Osteoblast (primary cell): ENCODE data around the gene NRAP. TPM values are rescaled to one million over a fixed set of nuclear protein-coding genes. Genes with fewer than 3 reads are reported as not detected.

ENCODE experiments used
- DNase-seq: peaks from one replicate; pipeline ENCODE4 v3.0.0; 2011; ENCODE audit warnings: low spot score, mixed read lengths; ENCODE audit not compliant: insufficient read length; ENCODE audit errors: missing footprints
- H2AFZ ChIP-seq: 2 replicates; pipeline ENCODE4 v1.6.0; 2011; ENCODE audit warnings: mild to moderate bottlenecking, low read length
- H3K27ac ChIP-seq: 2 replicates; pipeline ENCODE4 v1.5.1; 2011; ENCODE audit warnings: mild to moderate bottlenecking, low read depth, low read length, moderate library complexity
- H3K27me3 ChIP-seq: 2 replicates; pipeline ENCODE4 v1.6.0; 2012; ENCODE audit warnings: mild to moderate bottlenecking, control low read depth, inconsistent platforms, low read length, moderate library complexity; ENCODE audit not compliant: insufficient read depth
- H3K36me3 ChIP-seq: 2 replicates; pipeline ENCODE4 v1.5.1; 2011; ENCODE audit warnings: mild to moderate bottlenecking, low read length, control low read depth, moderate library complexity; ENCODE audit not compliant: insufficient read depth
- H3K4me1 ChIP-seq: 2 replicates; pipeline ENCODE4 v1.5.1; 2011; ENCODE audit warnings: mild to moderate bottlenecking, low read length, control low read depth, moderate library complexity; ENCODE audit not compliant: insufficient read depth
- H3K4me2 ChIP-seq: 2 replicates; pipeline ENCODE4 v1.6.0; 2011; ENCODE audit warnings: mild to moderate bottlenecking, low read length; ENCODE audit not compliant: insufficient read depth
- H3K4me3 ChIP-seq: fragments of 200-600 bp; sonication (generic); 3 replicates; pipeline ENCODE4 v1.5.1; 2012; ENCODE audit warnings: mild to moderate bottlenecking, low read length, inconsistent platforms; ENCODE audit not compliant: insufficient read depth
- H3K79me2 ChIP-seq: 2 replicates; pipeline ENCODE4 v1.6.0; 2012; ENCODE audit warnings: mild to moderate bottlenecking, low read length, control low read depth, inconsistent platforms; ENCODE audit not compliant: insufficient read depth
- H3K9me3 ChIP-seq: 2 replicates; pipeline ENCODE4 v1.5.1; 2011; ENCODE audit warnings: low read depth, low read length, control low read depth
- H4K20me1 ChIP-seq: 2 replicates; pipeline ENCODE4 v1.6.0; 2012; ENCODE audit warnings: mild to moderate bottlenecking, low read length, control low read depth; ENCODE audit not compliant: insufficient read depth
- CTCF ChIP-seq: IDR thresholded peaks from 2 replicates; pipeline ENCODE4 v1.5.1; 2011; ENCODE audit warnings: mild to moderate bottlenecking, low read depth, low read length, moderate library complexity; ENCODE audit errors: extremely low read depth
- total RNA-seq: library from RNA; depleted of rRNA; stranded (reverse); fragments of >200 nt; gene quantifications from 2 replicates; pipeline ENCODE4 v1.2.3, GENCODE V29; 2012

Gene NRAP
- total RNA-seq, 1 donor = not detected

- Histone ChIP-seq H2AFZ (no peak overlapping the region), H3K27me3 (no peaks in the 10 kb centered on the region), H3K9me3 (no peaks in the 10 kb centered on the region), H3K4me2 (no peak overlapping the region), H3K4me3 (no peak overlapping the region), H3K36me3 (no peaks in the 10 kb centered on the region), H3K79me2 (no peaks in the 10 kb centered on the region), H3K4me1 (no peaks in the 10 kb centered on the region), H4K20me1 (no peaks in the 10 kb centered on the region), H3K27ac (no peak overlapping the region)
- DNase-seq = no peak
- no peak for TF ChIP-seq CTCF
Observed at GRCh38 chr10:113578773-113579172, 85.1 kb downstream of the NRAP start.

GRCh38 chr10:113576852-113577251 lies 87.0 kb downstream of the NRAP start:
- H3K4me1 ChIP-seq = no peaks in the 10 kb centered on the region
- H3K36me3 ChIP-seq = no peaks in the 10 kb centered on the region
- no peak overlapping the region for H2AFZ ChIP-seq
- H3K79me2 ChIP-seq = no peaks in the 10 kb centered on the region
- H3K27ac ChIP-seq = no peak overlapping the region
- no peaks in the 10 kb centered on the region for H4K20me1 ChIP-seq
- no peak for DNase-seq
- H3K4me2 ChIP-seq = no peak overlapping the region
- TF ChIP-seq CTCF = no peak
- no peak overlapping the region for H3K4me3 ChIP-seq
- H3K9me3 ChIP-seq = no peaks in the 10 kb centered on the region
- H3K27me3 ChIP-seq = no peaks in the 10 kb centered on the region

GRCh38 chr10:113573368-113573767 lies 90.5 kb downstream of the NRAP start:
- Histone ChIP-seq H2AFZ (no peak overlapping the region), H3K4me3 (no peak overlapping the region), H3K9me3 (no peaks in the 10 kb centered on the region), H3K79me2 (no peaks in the 10 kb centered on the region), H3K4me2 (no peak overlapping the region), H3K27me3 (no peaks in the 10 kb centered on the region), H3K27ac (no peak overlapping the region), H3K4me1 (no peaks in the 10 kb centered on the region), H3K36me3 (no peaks in the 10 kb centered on the region), H4K20me1 (no peaks in the 10 kb centered on the region)
- DNase-seq = no peak
- no peak for TF ChIP-seq CTCF

DNA sequence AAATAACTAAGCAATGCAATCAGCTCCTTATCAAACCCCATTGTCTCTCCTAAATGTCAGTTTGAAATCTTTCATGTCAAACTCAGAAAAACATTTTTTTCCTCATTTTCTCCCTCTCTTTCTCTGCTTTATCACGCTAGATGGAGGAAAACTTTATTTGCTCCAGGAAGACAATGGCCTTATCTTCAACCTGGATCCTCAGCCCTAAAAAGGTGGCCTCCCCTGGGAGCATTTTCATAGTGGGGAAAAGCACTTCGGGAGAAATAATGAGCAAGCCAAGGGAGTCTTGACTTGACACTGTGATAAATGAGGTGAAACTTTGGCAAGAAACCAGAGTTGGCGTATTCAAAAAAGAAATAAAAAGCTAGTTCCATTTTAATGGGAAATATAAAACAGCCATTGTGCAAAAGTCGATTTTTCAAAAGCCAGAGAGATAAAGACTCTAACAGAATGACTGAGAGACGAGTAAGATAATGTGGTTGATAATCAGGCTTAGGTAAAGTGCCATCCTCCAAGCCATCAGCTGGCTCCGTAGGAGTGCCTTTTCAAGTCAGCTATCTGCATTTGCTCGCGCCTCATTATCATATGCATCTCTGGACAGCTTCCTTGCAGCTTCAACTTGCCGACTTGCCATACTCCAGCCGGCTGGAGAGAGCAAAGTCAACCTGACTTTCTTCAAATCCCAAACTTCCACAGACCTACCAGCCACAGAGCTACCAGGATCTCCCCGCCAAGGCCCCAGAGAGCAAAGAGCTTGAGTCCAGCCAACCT lies 91.1 kb downstream of the NRAP start:
- H3K4me2 ChIP-seq = no peak overlapping the region
- H3K27me3 ChIP-seq = no peaks in the 10 kb centered on the region
- no peaks in the 10 kb centered on the region for H3K4me1 ChIP-seq
- no peaks in the 10 kb centered on the region for H3K79me2 ChIP-seq
- H2AFZ ChIP-seq = no peak overlapping the region
- H3K9me3 ChIP-seq = no peaks in the 10 kb centered on the region
- no peaks in the 10 kb centered on the region for H3K36me3 ChIP-seq
- no peak overlapping the region for H3K27ac ChIP-seq
- no peak for DNase-seq
- no peak overlapping the region for H3K4me3 ChIP-seq
- TF ChIP-seq CTCF = no peak
- H4K20me1 ChIP-seq = no peaks in the 10 kb centered on the region
